ENCODE results near the gene FILIP1L.

Gene FILIP1L

GRCh38 chr3:100030914-100031425 lies 83.3 kb downstream of the FILIP1L start:
- H3K4me3 ChIP-seq (replicated peaks; ENCODE audit: low read depth, low read length): no peak overlapping the region
- TF ChIP-seq, protein P1, sequence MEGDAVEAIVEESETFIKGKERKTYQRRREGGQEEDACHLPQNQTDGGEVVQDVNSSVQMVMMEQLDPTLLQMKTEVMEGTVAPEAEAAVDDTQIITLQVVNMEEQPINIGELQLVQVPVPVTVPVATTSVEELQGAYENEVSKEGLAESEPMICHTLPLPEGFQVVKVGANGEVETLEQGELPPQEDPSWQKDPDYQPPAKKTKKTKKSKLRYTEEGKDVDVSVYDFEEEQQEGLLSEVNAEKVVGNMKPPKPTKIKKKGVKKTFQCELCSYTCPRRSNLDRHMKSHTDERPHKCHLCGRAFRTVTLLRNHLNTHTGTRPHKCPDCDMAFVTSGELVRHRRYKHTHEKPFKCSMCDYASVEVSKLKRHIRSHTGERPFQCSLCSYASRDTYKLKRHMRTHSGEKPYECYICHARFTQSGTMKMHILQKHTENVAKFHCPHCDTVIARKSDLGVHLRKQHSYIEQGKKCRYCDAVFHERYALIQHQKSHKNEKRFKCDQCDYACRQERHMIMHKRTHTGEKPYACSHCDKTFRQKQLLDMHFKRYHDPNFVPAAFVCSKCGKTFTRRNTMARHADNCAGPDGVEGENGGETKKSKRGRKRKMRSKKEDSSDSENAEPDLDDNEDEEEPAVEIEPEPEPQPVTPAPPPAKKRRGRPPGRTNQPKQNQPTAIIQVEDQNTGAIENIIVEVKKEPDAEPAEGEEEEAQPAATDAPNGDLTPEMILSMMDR (IDR thresholded peaks at IDR 0.05; ENCODE audit: insufficient read depth, low read length, poor library complexity, severe bottlenecking): no peak
- no peak for DNase-seq (ENCODE audit: extremely low read depth, insufficient read length)
- no peaks in the 10 kb centered on the region; the same call in 1 of the 2 replicates for H3K36me3 ChIP-seq (ENCODE audit: control insufficient read depth, insufficient read depth, low read length)
- no peaks in the 10 kb centered on the region for H3K27me3 ChIP-seq (replicated peaks; ENCODE audit: control insufficient read depth, insufficient read depth, low read length)

DNA sequence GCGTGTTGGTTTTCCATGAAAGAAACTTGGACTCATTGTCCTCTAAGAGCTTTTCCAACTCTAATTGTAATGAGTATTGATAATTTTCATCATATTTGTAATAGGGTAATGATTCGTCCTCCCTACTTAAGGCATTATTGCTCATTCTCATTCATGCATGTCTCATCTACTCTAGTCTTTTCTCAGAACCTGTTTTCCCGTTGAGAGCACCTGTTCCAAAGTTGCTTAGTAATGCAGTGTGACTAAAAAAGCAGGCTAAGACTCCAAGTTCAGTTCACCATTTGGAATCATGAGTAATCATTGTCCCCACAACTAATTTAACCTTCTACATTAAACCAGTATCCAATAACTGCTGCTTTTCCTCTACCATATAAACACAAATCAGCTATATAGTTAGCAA lies 84.0 kb downstream of the FILIP1L start:
- TF ChIP-seq, protein P1 (IDR thresholded peaks at IDR 0.05; ENCODE audit: insufficient read depth, low read length, poor library complexity, severe bottlenecking): no peak
- no peak overlapping the region for H3K4me3 ChIP-seq (replicated peaks; ENCODE audit: low read depth, low read length)
- no peaks in the 10 kb centered on the region; the same call in 1 of the 2 replicates for H3K36me3 ChIP-seq (ENCODE audit: control insufficient read depth, insufficient read depth, low read length)
- no peaks in the 10 kb centered on the region for H3K27me3 ChIP-seq (replicated peaks; ENCODE audit: control insufficient read depth, insufficient read depth, low read length)
- peak; percentile 32 for DNase-seq (ENCODE audit: extremely low read depth, insufficient read length)

DNA sequence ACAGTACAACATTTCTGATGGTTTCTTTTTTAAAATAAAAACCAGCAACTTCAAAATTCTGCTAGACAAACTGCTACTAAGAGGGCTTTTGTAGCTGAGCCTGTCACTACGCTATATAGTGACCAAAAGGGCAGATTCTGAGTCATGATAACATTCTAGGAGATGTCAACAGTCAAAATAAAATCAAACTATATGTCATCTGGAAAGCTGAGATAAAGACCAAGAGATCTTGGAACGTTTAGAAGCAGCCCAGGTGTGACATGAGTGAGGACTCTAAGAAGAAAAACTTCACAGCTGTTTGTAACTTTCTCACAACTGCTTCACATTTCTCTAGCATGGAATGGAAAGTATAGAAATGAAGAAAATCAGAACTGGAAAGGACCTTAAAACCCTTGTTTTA lies 84.6 kb downstream of the FILIP1L start:
- Histone ChIP-seq H3K27me3 (replicated peaks; ENCODE audit: control insufficient read depth, insufficient read depth, low read length) (no peaks in the 10 kb centered on the region), H3K4me3 (replicated peaks; ENCODE audit: low read depth, low read length) (no peak overlapping the region), H3K36me3 (ENCODE audit: control insufficient read depth, insufficient read depth, low read length) (no peaks in the 10 kb centered on the region; the same call in 1 of the 2 replicates)
- peak; percentile 32 for DNase-seq (ENCODE audit: extremely low read depth, insufficient read length)
- TF ChIP-seq, protein P1 (IDR thresholded peaks at IDR 0.05; ENCODE audit: insufficient read depth, low read length, poor library complexity, severe bottlenecking): no peak

DNA sequence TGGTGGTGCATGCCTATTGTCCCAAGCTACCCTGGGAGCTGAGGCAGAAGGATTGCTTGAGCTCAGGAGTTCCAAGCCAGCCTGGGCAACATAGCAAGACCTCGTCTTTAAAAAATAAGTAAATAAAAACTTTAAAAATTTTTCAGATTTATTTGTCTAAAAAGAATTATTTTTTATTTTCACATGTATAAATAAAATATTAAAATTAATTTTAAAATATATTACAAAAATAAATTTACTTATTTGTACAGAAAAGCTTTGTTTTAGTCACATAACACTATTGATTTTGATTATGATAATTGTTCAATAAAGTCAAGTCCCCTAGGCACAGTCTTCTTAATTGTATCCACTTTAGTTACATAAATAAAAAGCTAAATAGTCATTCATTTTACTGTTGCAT lies 85.2 kb downstream of the FILIP1L start:
- no peaks in the 10 kb centered on the region; the same call in 1 of the 2 replicates for H3K36me3 ChIP-seq (ENCODE audit: control insufficient read depth, insufficient read depth, low read length)
- no peak overlapping the region for H3K4me3 ChIP-seq (replicated peaks; ENCODE audit: low read depth, low read length)
- TF ChIP-seq, protein P1 (IDR thresholded peaks at IDR 0.05; ENCODE audit: insufficient read depth, low read length, poor library complexity, severe bottlenecking): no peak
- no peak for DNase-seq (ENCODE audit: extremely low read depth, insufficient read length)
- H3K27me3 ChIP-seq (replicated peaks; ENCODE audit: control insufficient read depth, insufficient read depth, low read length): no peaks in the 10 kb centered on the region

DNA sequence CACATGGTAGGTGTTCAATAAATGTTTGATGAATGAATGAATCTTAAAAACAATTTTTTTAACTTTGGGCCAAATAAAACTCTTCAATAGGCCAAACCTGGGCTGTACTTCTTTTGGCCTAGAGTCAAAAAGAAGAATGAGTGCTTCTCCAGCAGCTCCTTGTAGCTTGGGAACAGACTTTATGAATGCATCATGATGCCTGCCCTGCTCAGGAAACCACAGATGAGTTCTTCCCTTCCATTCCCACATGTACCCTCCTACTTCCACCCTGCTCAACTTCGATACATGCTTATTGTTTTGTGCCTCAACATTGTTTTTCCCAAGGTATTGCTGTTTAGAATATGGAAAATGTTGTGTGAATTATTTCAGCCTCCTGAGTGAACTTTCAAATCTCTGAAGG lies 87.0 kb downstream of the FILIP1L start:
- no peak for DNase-seq (ENCODE audit: extremely low read depth, insufficient read length)

More for the DNA sequence above, 87.0 kb downstream of the FILIP1L start:
- no peaks in the 10 kb centered on the region; the same call in 1 of the 2 replicates for H3K36me3 ChIP-seq (ENCODE audit: control insufficient read depth, insufficient read depth, low read length)
- TF ChIP-seq, protein P1 (IDR thresholded peaks at IDR 0.05; ENCODE audit: insufficient read depth, low read length, poor library complexity, severe bottlenecking): no peak
- H3K4me3 ChIP-seq (replicated peaks; ENCODE audit: low read depth, low read length): no peak overlapping the region
- H3K27me3 ChIP-seq (replicated peaks; ENCODE audit: control insufficient read depth, insufficient read depth, low read length): no peaks in the 10 kb centered on the region

Measured in GM06990 (cell line).